ENCODE results near the gene BCKDHB. TPM values are rescaled to one million over a fixed set of nuclear protein-coding genes. Genes with fewer than 3 reads are reported as not detected.

Gene BCKDHB
- total RNA-seq, 1 donor from 2014 or later: 21.5 TPM

DNA sequence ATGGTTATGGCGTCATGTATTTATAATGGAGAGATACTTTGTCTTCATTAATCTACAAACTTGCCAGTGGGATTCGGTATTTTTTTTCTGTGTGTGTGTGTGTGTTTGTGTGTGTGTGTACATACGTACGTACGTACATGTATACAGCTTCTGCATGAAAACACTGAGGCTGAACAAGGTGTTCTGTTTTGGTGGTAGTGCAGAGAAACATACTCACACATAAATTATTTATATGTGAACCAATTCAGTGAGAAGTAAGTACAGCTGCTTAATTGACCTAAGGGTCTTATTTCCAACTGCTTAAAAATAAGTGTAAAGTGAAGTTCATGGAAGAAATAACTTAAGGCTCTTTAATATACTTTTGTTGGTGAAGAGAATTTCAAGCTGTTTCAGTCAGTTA is 234.2 kb downstream of the BCKDHB start:
- TF ChIP-seq CTCF (IDR thresholded peaks at IDR 0.05; ENCODE audit: insufficient read depth, low read length, poor library complexity, severe bottlenecking): no peak
- H3K4me3 ChIP-seq (ENCODE audit: low read depth, low read length): no peak overlapping the region
- no peaks in the 10 kb centered on the region for H3K27me3 ChIP-seq (ENCODE audit: control insufficient read depth, insufficient read depth, low read length)
- DNase-seq (ENCODE audit: low read depth): no peak
- H3K36me3 ChIP-seq (ENCODE audit: control insufficient read depth, insufficient read depth, low read length): no peaks in the 10 kb centered on the region

GRCh38 chr6:80341330-80341729 is 234.9 kb downstream of the BCKDHB start:
- H3K36me3 ChIP-seq (ENCODE audit: control insufficient read depth, insufficient read depth, low read length): no peaks in the 10 kb centered on the region
- no peak for DNase-seq (ENCODE audit: low read depth)
- H3K27me3 ChIP-seq (ENCODE audit: control insufficient read depth, insufficient read depth, low read length): no peaks in the 10 kb centered on the region
- no peak overlapping the region for H3K4me3 ChIP-seq (ENCODE audit: low read depth, low read length)
- TF ChIP-seq CTCF (IDR thresholded peaks at IDR 0.05; ENCODE audit: insufficient read depth, low read length, poor library complexity, severe bottlenecking): no peak

- DNase-seq (ENCODE audit: low read depth): no peak
- no peak for TF ChIP-seq CTCF (IDR thresholded peaks at IDR 0.05; ENCODE audit: insufficient read depth, low read length, poor library complexity, severe bottlenecking)
- Histone ChIP-seq H3K36me3 (ENCODE audit: control insufficient read depth, insufficient read depth, low read length) (no peaks in the 10 kb centered on the region), H3K4me3 (ENCODE audit: low read depth, low read length) (no peak overlapping the region), H3K27me3 (ENCODE audit: control insufficient read depth, insufficient read depth, low read length) (no peaks in the 10 kb centered on the region)
Measured at GRCh38 chr6:80343511-80343910, 237.0 kb downstream of the BCKDHB start.

DNA sequence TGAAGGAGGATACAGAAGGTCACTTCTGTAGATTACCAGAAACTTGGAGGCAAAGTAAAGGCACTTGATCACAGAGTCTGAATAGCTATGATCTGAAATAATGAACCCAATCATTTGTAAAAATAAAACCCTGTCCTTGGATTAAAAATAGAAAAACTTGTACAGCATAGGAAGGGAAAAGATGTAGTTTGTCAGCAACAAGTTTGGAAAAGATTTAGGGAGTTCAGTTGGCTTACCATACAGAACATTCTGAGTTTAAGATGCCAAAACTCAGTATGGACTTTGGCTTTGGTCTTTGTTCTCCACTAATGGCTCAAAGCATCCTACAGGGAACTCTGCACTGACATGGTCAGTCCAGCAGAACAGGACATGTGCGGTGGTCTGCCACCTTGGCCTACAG is 240.6 kb downstream of the BCKDHB start:
- no peak for DNase-seq (ENCODE audit: low read depth)
- TF ChIP-seq CTCF (IDR thresholded peaks at IDR 0.05; ENCODE audit: insufficient read depth, low read length, poor library complexity, severe bottlenecking): no peak
- H3K4me3 ChIP-seq (ENCODE audit: low read depth, low read length): no peak overlapping the region
- no peaks in the 10 kb centered on the region for H3K36me3 ChIP-seq (ENCODE audit: control insufficient read depth, insufficient read depth, low read length)
- H3K27me3 ChIP-seq (ENCODE audit: control insufficient read depth, insufficient read depth, low read length): no peaks in the 10 kb centered on the region

DNA sequence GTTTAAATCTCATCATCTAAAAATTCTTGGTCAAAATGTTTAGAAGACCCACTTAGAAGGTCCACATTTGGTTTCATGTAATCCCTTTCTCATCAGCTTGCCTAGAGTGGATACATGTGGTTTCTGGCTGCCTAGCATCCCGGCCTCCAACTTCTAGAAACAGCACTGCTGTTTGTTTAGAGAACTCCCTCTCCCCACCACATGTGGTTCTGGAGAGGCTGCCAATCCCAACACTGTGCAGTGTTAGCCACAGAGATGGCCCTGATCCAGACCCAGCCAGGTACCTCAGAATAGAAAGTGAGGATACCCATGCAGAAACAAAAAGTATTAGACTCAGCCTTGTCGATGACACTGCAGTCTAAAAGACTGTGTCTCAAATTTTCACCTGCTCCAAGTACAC is 241.8 kb downstream of the BCKDHB start:
- Histone ChIP-seq H3K4me3 (ENCODE audit: low read depth, low read length) (no peak overlapping the region), H3K36me3 (ENCODE audit: control insufficient read depth, insufficient read depth, low read length) (no peaks in the 10 kb centered on the region), H3K27me3 (ENCODE audit: control insufficient read depth, insufficient read depth, low read length) (no peaks in the 10 kb centered on the region)
- no peak for DNase-seq (ENCODE audit: low read depth)
- TF ChIP-seq CTCF (IDR thresholded peaks at IDR 0.05; ENCODE audit: insufficient read depth, low read length, poor library complexity, severe bottlenecking): no peak

- Histone ChIP-seq H3K36me3 (ENCODE audit: control insufficient read depth, insufficient read depth, low read length) (no peaks in the 10 kb centered on the region), H3K27me3 (ENCODE audit: control insufficient read depth, insufficient read depth, low read length) (no peaks in the 10 kb centered on the region), H3K4me3 (ENCODE audit: low read depth, low read length) (no peak overlapping the region)
- TF ChIP-seq CTCF (IDR thresholded peaks at IDR 0.05; ENCODE audit: insufficient read depth, low read length, poor library complexity, severe bottlenecking): no peak
- DNase-seq (ENCODE audit: low read depth): no peak
Measured at GRCh38 chr6:80356000-80356399, 249.5 kb downstream of the BCKDHB start.

Data from kidney epithelial cell (primary cell).